A673 (cell line): ENCODE measurements around the gene TANC1. TPM values are rescaled to one million over a fixed set of nuclear protein-coding genes. Genes with fewer than 3 reads are reported as not detected.

Experiments used
- BruUV-seq: library from RNA; stranded (reverse); fragments of 400-500 nt; replicated peaks from 2 replicates; lab custom pipeline; 2021; lab: Mats Ljungman, UMichigan
- CTCF ChIA-PET: fragments of 300-600 bp; sonication (Branson Sonifier 250); formaldehyde crosslinking; loops from one replicate; lab custom pipeline; 2022; ENCODE audit warnings: antibody characterized with exemption; lab: Charles Lee
- POLR2A ChIA-PET: fragments of 300-600 bp; sonication (Branson Sonifier 250); formaldehyde crosslinking; loops from one replicate; lab custom pipeline; 2022; ENCODE audit warnings: antibody characterized with exemption; ENCODE audit not compliant: low non-redundant PET; lab: Charles Lee
- DNase-seq: peaks from one replicate; pipeline ENCODE4 v3.0.0-alpha.2; 2015; ENCODE audit warnings: low spot score
- H3K27ac ChIP-seq: fragments of 200-600 bp; sonication (generic); 2 replicates; pipeline ENCODE4 v1.5.1; 2016; ENCODE audit warnings: mixed run types, low read depth, mild to moderate bottlenecking, mixed read lengths, antibody characterized with exemption, low read length; ENCODE audit not compliant: poor library complexity, severe bottlenecking
- H3K27me3 ChIP-seq: fragments of 200-600 bp; sonication (generic); replicated peaks from 2 replicates; pipeline ENCODE4 v1.6.1; 2017; ENCODE audit warnings: mixed run types, low read depth, mild to moderate bottlenecking, mixed read lengths, antibody characterized with exemption, low read length; ENCODE audit not compliant: insufficient read depth, poor library complexity
- H3K36me3 ChIP-seq: fragments of 200-600 bp; sonication (generic); 2 replicates; pipeline ENCODE4 v1.6.1; 2016; ENCODE audit warnings: mixed run types, mild to moderate bottlenecking, mixed read lengths, antibody characterized with exemption, low read length; ENCODE audit not compliant: insufficient read depth, poor library complexity, severe bottlenecking
- H3K4me1 ChIP-seq: fragments of 200-600 bp; sonication (generic); 2 replicates; pipeline ENCODE4 v1.6.1; 2017; ENCODE audit warnings: mixed run types, mild to moderate bottlenecking, mixed read lengths, antibody characterized with exemption, low read length; ENCODE audit not compliant: insufficient read depth, poor library complexity, severe bottlenecking
- H3K4me3 ChIP-seq: fragments of 200-600 bp; sonication (generic); 2 replicates; pipeline ENCODE4 v1.5.1; 2016; ENCODE audit warnings: low read depth, mixed run types, mild to moderate bottlenecking, mixed read lengths, low read length; ENCODE audit not compliant: poor library complexity, severe bottlenecking
- H3K9me3 ChIP-seq: fragments of 200-600 bp; sonication (generic); 2 replicates; pipeline ENCODE4 v1.6.1; 2016; ENCODE audit warnings: mixed run types, low read depth, mild to moderate bottlenecking, mixed read lengths, antibody characterized with exemption, low read length; ENCODE audit not compliant: poor library complexity, severe bottlenecking
- EZH2 ChIP-seq: fragments of 200-600 bp; sonication (generic); IDR thresholded peaks from 2 replicates; pipeline ENCODE4 v1.6.1; 2017; ENCODE audit warnings: borderline replicate concordance, low read depth, mild to moderate bottlenecking, mixed read lengths, antibody characterized with exemption, low read length; ENCODE audit not compliant: poor library complexity, severe bottlenecking
- intact Hi-C: fragments of 100-400 bp; cut with micrococcal nuclease; formaldehyde crosslinking; loops from one replicate; pipeline ENCODE4 v1.10.0; 2022; ENCODE audit not compliant: unreplicated experiment
- total RNA-seq: library from RNA; stranded (reverse); gene quantifications from 2 replicates; pipeline ENCODE4 v1.2.3, GENCODE V29; 2021
- TF ChIP-seq, protein P1 (sequence below): fragments of 300-800, 200-600 bp; sonication (generic); conservative IDR thresholded peaks from 2 replicates; pipeline ENCODE4 v1.5.1; 2017; ENCODE audit warnings: low read depth, mild to moderate bottlenecking, antibody characterized with exemption, low read length, moderate library complexity, mixed read lengths

The TANC1 gene
- total RNA-seq, 1 experiment from 2014 or later = 9.0 TPM

DNA sequence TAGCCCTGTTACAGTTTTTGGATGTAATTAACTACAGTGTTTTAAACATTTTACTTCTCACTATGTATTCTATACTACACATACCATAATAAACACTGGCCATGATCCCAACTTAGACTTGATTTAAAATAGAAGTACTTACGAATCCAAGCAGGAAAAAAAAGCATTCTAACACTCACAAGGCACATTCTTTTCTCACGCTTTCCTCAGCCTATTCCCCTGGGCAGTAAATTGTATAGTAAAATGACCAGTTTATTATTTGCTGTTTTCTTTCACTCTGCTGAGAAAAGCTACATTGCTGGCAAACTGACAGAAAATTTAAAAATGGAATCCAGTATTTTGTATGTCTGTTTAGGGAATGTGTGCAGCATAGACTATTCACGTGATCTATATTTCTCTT lies 2.8 kb upstream of the TANC1 start:
- Histone ChIP-seq H3K4me3 (no peak overlapping the region), H3K9me3 (no peaks in the 10 kb centered on the region), H3K27me3 (no peaks in the 10 kb centered on the region), H3K36me3 (no peaks in the 10 kb centered on the region), H3K27ac (no peak overlapping the region), H3K4me1 (peaks cover 7% of the 10 kb centered on the region)
- no peak for TF ChIP-seq EZH2
- TF ChIP-seq, protein P1, sequence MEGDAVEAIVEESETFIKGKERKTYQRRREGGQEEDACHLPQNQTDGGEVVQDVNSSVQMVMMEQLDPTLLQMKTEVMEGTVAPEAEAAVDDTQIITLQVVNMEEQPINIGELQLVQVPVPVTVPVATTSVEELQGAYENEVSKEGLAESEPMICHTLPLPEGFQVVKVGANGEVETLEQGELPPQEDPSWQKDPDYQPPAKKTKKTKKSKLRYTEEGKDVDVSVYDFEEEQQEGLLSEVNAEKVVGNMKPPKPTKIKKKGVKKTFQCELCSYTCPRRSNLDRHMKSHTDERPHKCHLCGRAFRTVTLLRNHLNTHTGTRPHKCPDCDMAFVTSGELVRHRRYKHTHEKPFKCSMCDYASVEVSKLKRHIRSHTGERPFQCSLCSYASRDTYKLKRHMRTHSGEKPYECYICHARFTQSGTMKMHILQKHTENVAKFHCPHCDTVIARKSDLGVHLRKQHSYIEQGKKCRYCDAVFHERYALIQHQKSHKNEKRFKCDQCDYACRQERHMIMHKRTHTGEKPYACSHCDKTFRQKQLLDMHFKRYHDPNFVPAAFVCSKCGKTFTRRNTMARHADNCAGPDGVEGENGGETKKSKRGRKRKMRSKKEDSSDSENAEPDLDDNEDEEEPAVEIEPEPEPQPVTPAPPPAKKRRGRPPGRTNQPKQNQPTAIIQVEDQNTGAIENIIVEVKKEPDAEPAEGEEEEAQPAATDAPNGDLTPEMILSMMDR = no peak
- BruUV-seq = no TSS peak
- intact Hi-C loops = no loop called here
- no peak for DNase-seq
- ChIA-PET CTCF (no interaction called here), POLR2A (no interaction called here)

DNA sequence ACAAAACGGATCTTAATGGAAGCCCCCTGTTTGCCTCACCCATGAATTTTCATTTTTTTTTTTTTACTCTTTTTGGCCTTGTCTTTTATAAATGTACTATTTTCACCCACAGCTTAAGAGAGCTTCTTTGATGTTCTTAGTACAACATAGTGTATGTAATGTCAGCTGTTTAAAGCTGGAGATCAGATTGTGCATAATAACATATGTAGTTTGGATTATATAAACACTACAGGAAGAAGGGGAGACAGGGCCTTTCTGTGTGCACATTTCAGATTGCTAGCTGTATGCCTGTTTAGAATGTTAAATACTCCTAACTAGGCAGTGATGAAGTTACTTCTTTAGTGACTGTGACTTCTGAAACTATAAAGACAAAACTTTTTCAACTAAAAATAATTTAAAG lies 2.1 kb upstream of the TANC1 start:
- Histone ChIP-seq H3K27ac (no peak overlapping the region), H3K27me3 (no peaks in the 10 kb centered on the region), H3K9me3 (no peaks in the 10 kb centered on the region), H3K36me3 (no peaks in the 10 kb centered on the region), H3K4me1 (peaks cover 13% of the 10 kb centered on the region), H3K4me3 (no peak overlapping the region)
- intact Hi-C loops = no loop called here
- DNase-seq = no peak
- BruUV-seq = no TSS peak
- ChIA-PET CTCF (no interaction called here), POLR2A (no interaction called here)
- TF ChIP-seq, protein P1 = no peak
- TF ChIP-seq EZH2 = no peak

- ChIA-PET POLR2A (interaction anchor here (0.6 to 0.7 kb wide), 2 partner anchors 56 to 158 kb away, joined by 3 read pairs; no protein-coding TSS in a partner anchor), CTCF (no interaction called here)
- Histone ChIP-seq H3K27me3 (no peaks in the 10 kb centered on the region), H3K9me3 (no peaks in the 10 kb centered on the region), H3K4me3 (peak overlapping the region; percentile 90), H3K27ac (peak overlapping the region; percentile 70), H3K4me1 (peaks cover 13% of the 10 kb centered on the region), H3K36me3 (no peaks in the 10 kb centered on the region)
- intact Hi-C loops = no loop called here
- DNase-seq = peak; percentile 14
- no TSS peak for BruUV-seq
- no peak for TF ChIP-seq EZH2
- TF ChIP-seq, protein P1 = no peak
These were observed 1.2 kb upstream of the TANC1 start for GRCh38 chr2:158967114-158967730.
